GM12892 (cell line): Measurements from ENCODE around the gene SULT1C2.

Experiments
- POLR2A ChIP-seq: IDR thresholded peaks from 2 replicates; pipeline ENCODE4 v1.6.1; 2011; ENCODE audit warnings: low read depth, low read length, control low read depth
- POLR2AphosphoS5 ChIP-seq: IDR thresholded peaks from 2 replicates; pipeline ENCODE4 v1.6.1; 2011; ENCODE audit warnings: low read depth, low read length, control low read depth
- TAF1 ChIP-seq: IDR thresholded peaks from 2 replicates; pipeline ENCODE4 v1.6.1; 2011; ENCODE audit warnings: low read depth, mild to moderate bottlenecking, control low read depth, low read length, borderline replicate concordance

DNA sequence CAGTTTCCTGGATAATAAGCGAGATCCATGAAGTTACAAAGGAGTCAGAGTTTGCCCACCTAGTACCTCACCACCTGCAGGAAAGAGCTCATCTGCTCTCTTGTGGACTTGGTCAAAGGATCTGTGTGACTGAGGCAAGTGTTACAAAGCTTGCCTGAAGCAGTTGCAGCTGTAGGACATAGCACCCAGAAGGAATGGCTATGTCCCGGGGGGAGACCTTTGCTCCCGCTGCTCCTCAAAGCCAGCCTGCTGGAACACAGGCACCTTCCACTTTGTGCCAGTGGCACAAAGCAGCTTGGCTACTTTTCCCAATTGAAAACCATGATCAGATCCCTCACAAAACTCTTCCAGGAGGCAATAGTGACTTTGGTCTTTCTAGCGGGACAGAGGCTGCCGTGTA is 3.1 kb upstream of the SULT1C2 start:
- no peak for TF ChIP-seq POLR2A
- TF ChIP-seq POLR2AphosphoS5, result no peak
- TF ChIP-seq TAF1, result no peak
